IPS-18a (cell line): Measurements from ENCODE around the gene RRP12.
"Not testable (repeated sequence)": the region's sequence is repeated elsewhere in the genome, so short reads cannot be mapped to it uniquely, and the experiment has no call there.

Source experiments
- H3K27ac ChIP-seq: one replicate; pipeline ENCODE4 v1.5.1; 2013; ENCODE audit warnings: low read length
- H3K27me3 ChIP-seq: one replicate; pipeline ENCODE4 v1.6.1; 2013; ENCODE audit warnings: mild to moderate bottlenecking, low read length; ENCODE audit not compliant: control insufficient read depth, insufficient read depth
- H3K36me3 ChIP-seq: one replicate; pipeline ENCODE4 v1.6.1; 2013; ENCODE audit warnings: low read depth, low read length; ENCODE audit not compliant: control insufficient read depth
- H3K4me1 ChIP-seq: one replicate; pipeline ENCODE4 v1.6.1; 2013; ENCODE audit warnings: low read depth, low read length; ENCODE audit not compliant: control insufficient read depth
- H3K4me3 ChIP-seq: one replicate; pipeline ENCODE4 v1.5.1; 2013; ENCODE audit warnings: low read length
- H3K9ac ChIP-seq: one replicate; pipeline ENCODE4 v1.6.1; 2013; ENCODE audit warnings: mild to moderate bottlenecking, low read length, moderate library complexity
- H3K9me3 ChIP-seq: one replicate; pipeline ENCODE4 v1.6.1; 2013; ENCODE audit warnings: low read depth, low read length; ENCODE audit not compliant: control insufficient read depth

The RRP12 gene

DNA sequence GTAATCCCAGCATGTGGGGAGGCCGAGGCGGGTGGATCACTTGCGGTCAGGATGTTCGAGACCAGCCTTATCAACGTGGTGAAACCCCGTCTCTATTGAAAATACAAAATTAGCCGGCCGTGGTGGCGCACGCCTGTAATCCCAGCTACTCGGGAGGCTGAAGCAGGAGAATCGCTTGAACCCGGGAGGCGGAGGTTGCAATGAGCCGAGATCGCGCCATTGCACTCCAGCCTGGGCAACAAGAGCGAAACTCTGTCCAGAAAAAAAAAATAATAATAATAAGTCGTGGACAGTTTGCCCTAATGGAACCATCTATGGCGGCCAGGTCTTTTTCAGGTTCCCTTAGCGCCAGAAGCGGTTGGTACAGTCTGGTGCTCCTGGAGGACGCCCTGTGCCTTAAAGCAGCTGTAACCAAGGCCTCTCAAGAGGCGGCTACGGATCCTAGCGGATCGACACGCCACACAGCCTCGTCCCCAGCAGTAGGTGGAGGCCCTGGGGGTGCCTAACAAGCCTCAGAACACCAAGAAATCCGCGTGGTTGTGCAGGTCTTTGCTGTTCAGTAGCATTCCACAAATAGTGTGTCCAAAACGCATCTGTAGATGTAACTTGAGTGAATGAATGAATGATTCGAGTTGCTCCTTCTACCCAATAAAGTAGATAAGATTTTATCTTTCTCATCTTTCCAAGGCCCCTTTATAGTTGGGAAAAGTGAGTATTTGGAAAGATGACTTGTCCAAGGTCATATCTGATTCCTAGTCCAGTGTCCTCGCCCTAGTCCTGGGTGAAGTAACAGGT, 25.8 kb upstream of the RRP12 start:
- Histone ChIP-seq H3K27me3 (no peaks in the 10 kb centered on the region), H3K36me3 (peaks cover 35% of the 10 kb centered on the region), H3K9me3 (no peaks in the 10 kb centered on the region), H3K4me3 (peak overlapping the region; percentile 95), H3K27ac (peak overlapping the region; percentile 89), H3K9ac (peak overlapping the region; percentile 92), H3K4me1 (peaks cover 8% of the 10 kb centered on the region)

GRCh38 chr10:97425964-97426775, 25.0 kb upstream of the RRP12 start, which contains the start of gene PGAM1:
PGAM1 (plus strand) TSS chr10:97426191; CDS start chr10:97426308, 117 bp downstream.
- peaks cover 8% of the 10 kb centered on the region for H3K4me1 ChIP-seq
- no peaks in the 10 kb centered on the region for H3K27me3 ChIP-seq
- peak within 1 kb of the TSS; percentile 92 for H3K9ac ChIP-seq
- H3K27ac ChIP-seq: peak within 1 kb of the TSS; percentile 89
- no peaks in the 10 kb centered on the region for H3K9me3 ChIP-seq
- H3K4me3 ChIP-seq: peak within 1 kb of the TSS; percentile 95
- H3K36me3 ChIP-seq: peaks cover 27% of the 10 kb centered on the region

DNA sequence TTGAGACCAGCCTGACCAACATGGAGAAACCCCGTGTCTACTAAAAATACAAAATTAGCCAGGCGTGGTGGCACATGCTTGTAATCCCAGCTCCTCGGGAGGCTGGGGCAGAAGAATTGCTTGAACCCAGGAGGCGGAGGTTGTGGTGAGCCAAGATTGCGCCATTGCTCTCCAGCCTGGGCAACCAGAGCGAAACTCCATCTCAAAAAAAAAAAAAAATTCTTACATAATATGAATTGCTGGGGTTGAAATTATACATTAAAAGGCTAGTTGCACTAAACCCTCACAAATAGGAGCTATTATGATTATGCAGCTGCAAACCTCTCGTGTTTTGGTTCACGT, 22.6 kb upstream of the RRP12 start:
- not testable (repeated sequence) for H3K27ac ChIP-seq, H3K4me1 ChIP-seq, H3K9me3 ChIP-seq, H3K27me3 ChIP-seq, H3K9ac ChIP-seq, H3K4me3 ChIP-seq, H3K36me3 ChIP-seq

GRCh38 chr10:97416565-97416964, 15.4 kb upstream of the RRP12 start:
- H3K4me1 ChIP-seq: peaks cover 7% of the 10 kb centered on the region

DNA sequence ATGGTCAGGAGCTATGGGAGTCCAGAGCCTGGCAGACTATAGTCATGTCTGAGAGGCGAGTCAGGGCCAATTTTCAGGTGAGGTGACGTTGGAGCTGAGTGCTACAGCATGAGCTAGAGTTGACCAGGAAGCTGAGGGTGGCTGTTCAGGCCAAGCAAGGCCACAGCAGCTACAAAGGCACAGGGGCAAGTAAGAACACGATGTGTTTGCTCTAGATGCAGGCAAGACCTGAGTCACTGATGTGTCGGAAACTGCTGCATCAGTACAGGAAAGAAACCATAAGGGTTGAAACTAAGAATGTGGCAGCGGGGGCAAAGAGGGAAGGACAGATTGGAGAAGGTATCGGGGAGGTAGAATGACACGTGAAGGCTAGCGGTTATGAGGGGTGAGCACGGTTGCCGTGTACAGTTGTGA, 11.8 kb upstream of the RRP12 start:
- H3K4me3 ChIP-seq: no peak overlapping the region
- H3K36me3 ChIP-seq: no peaks in the 10 kb centered on the region
- H3K9me3 ChIP-seq: no peaks in the 10 kb centered on the region
- no peak overlapping the region for H3K27ac ChIP-seq
- H3K9ac ChIP-seq: no peak overlapping the region
- peaks cover 7% of the 10 kb centered on the region for H3K4me1 ChIP-seq
- no peaks in the 10 kb centered on the region for H3K27me3 ChIP-seq

More at GRCh38 chr10:97416565-97416964, 15.4 kb upstream of the RRP12 start:
- Histone ChIP-seq H3K27ac (no peak overlapping the region), H3K36me3 (no peaks in the 10 kb centered on the region), H3K9ac (no peak overlapping the region), H3K4me3 (no peak overlapping the region), H3K27me3 (no peaks in the 10 kb centered on the region), H3K9me3 (no peaks in the 10 kb centered on the region)

DNA sequence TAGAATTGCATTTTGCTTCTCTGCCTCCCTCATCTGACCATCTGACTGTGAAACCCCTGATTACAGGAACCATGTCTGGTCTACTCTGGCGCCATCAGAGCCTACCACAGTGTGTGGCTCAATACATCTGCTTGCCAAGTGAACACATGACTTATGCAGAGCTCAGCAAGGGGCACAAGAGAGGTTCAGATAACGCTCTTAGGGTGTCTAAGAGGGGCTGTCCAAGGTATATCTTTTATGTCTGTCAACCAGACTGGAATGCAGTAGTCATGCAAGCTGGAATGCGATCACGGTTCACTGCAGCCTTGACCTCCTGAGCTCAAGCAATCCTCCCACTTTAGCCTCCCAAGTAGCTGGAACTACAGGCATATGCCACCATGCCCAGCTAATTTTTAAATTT, 10.3 kb upstream of the RRP12 start:
- H3K4me3 ChIP-seq: no peak overlapping the region
- H3K27ac ChIP-seq: no peak overlapping the region
- no peaks in the 10 kb centered on the region for H3K36me3 ChIP-seq
- H3K9me3 ChIP-seq: no peaks in the 10 kb centered on the region
- peaks cover 7% of the 10 kb centered on the region for H3K4me1 ChIP-seq
- no peak overlapping the region for H3K9ac ChIP-seq
- H3K27me3 ChIP-seq: no peaks in the 10 kb centered on the region

DNA sequence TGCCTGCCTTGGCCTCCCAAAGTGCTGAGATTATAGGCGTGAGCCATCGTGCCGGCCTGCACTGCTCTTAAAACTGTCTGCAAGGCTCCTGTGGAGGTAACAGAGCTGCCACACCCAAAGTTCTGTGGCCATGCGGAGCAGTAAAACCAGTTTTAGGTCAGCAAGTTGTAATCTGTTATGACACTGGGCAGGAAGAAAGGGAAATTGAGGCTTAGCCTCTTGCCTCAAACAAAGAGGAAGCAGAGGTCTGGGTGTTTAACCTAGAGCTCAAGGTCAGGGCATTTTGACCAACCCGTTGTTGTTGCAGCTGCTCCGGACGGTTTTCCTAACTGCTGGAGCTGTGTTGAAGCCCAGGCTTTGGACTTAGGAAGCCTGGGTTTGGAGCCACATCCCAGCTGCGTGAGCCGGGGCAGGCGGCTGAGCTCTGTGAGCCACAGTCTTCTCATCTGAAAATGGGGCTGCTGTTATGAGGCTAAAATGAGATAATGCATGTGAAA, 7.4 kb upstream of the RRP12 start:
- H3K27me3 ChIP-seq: no peaks in the 10 kb centered on the region
- peaks cover under 1% of the 10 kb centered on the region for H3K4me1 ChIP-seq
- H3K9me3 ChIP-seq: no peaks in the 10 kb centered on the region
- H3K9ac ChIP-seq: no peak overlapping the region
- no peak overlapping the region for H3K4me3 ChIP-seq
- H3K27ac ChIP-seq: no peak overlapping the region
- H3K36me3 ChIP-seq: no peaks in the 10 kb centered on the region

DNA sequence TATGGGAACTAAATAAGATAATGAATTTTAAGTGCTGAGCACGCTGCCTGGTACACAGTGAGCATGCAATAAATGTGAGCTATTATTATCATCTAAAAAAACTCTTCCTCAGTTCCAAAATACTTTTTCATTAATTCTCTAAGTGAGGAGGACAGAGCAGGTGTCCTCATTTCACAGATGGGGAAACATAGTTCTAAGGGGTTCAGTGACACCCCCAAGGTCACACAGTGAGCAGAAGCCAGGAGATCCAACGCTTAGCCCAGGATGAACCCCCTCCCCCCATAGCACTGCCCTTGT, 6.8 kb upstream of the RRP12 start:
- Histone ChIP-seq H3K4me1 (no peaks in the 10 kb centered on the region), H3K9me3 (no peaks in the 10 kb centered on the region), H3K4me3 (no peak overlapping the region), H3K27ac (no peak overlapping the region), H3K27me3 (no peaks in the 10 kb centered on the region), H3K36me3 (no peaks in the 10 kb centered on the region), H3K9ac (no peak overlapping the region)

GRCh38 chr10:97407211-97407951, 6.2 kb upstream of the RRP12 start:
- H3K27me3 ChIP-seq: no peaks in the 10 kb centered on the region
- peak overlapping the region; percentile 48 for H3K4me3 ChIP-seq
- no peaks in the 10 kb centered on the region for H3K4me1 ChIP-seq
- H3K36me3 ChIP-seq: no peaks in the 10 kb centered on the region
- H3K9ac ChIP-seq: no peak overlapping the region
- no peaks in the 10 kb centered on the region for H3K9me3 ChIP-seq
- H3K27ac ChIP-seq: no peak overlapping the region

DNA sequence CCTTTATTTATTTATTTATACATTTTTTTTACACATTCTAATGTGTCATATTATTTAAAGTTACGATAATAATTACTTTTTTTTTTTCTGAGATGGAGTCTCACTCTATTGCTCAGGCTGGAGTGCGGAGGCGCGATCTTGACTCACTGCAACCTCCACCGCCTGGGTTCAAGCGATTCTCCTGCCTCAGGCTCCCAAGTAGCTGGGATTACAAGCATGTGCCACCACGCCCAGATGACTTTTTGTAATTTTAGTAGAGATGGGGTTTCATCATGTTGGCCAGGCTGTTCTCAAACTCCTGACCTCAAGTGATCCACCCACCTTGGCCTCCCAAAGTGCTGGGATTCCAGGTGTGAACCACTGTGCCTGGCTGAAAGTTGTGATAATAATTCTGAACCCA, 5.3 kb upstream of the RRP12 start:
- not testable (repeated sequence) for H3K4me1 ChIP-seq, H3K27ac ChIP-seq, H3K27me3 ChIP-seq, H3K4me3 ChIP-seq, H3K9me3 ChIP-seq, H3K9ac ChIP-seq, H3K36me3 ChIP-seq

- Histone ChIP-seq H3K27ac (no peak overlapping the region), H3K9me3 (no peaks in the 10 kb centered on the region), H3K9ac (no peak overlapping the region), H3K4me1 (no peaks in the 10 kb centered on the region), H3K36me3 (no peaks in the 10 kb centered on the region), H3K27me3 (no peaks in the 10 kb centered on the region), H3K4me3 (no peak overlapping the region)
These were observed 4.9 kb upstream of the RRP12 start for GRCh38 chr10:97406064-97406463.
